ENCODE data around the gene ZSWIM1.
"Not testable (repeated sequence)": the region's sequence is repeated elsewhere in the genome, so short reads cannot be mapped to it uniquely, and the experiment has no call there.

- TF ChIP-seq ARNT (IDR thresholded peaks at IDR 0.05); L3MBTL2 (conservative IDR thresholded peaks at IDR 0.05); NFRKB (IDR thresholded peaks at IDR 0.05); SP1 (IDR thresholded peaks at IDR 0.05); ZNF384 (IDR thresholded peaks at IDR 0.05); TARDBP (IDR thresholded peaks at IDR 0.05); BHLHE40 (IDR thresholded peaks at IDR 0.05; ENCODE audit: borderline replicate concordance); FOXA1 (IDR thresholded peaks at IDR 0.05): not testable (repeated sequence)
These were observed 20.3 kb downstream of the ZSWIM1 start for GRCh38 chr20:45901332-45901731.
